GM13976 (cell line): ENCODE measurements around the gene OMG.

Source experiments
- DNase-seq: peaks from one replicate; pipeline ENCODE4 v3.0.0; 2012; ENCODE audit warnings: low spot score
- in situ Hi-C: fragments of 300-500 bp; cut with MboI; formaldehyde crosslinking; loops from one replicate; pipeline ENCODE4 v1.12.0; 2022; ENCODE audit warnings: low sequenced_read_pairs, mixed read lengths, inconsistent platforms; ENCODE audit not compliant: unreplicated experiment
- TF ChIP-seq, protein P1 (sequence below): IDR thresholded peaks from 2 replicates; pipeline ENCODE4 v1.5.1; 2012; ENCODE audit warnings: borderline replicate concordance, mild to moderate bottlenecking; ENCODE audit not compliant: insufficient read depth; ENCODE audit errors: extremely low read depth, missing control alignments, control extremely low read depth

The OMG gene

DNA sequence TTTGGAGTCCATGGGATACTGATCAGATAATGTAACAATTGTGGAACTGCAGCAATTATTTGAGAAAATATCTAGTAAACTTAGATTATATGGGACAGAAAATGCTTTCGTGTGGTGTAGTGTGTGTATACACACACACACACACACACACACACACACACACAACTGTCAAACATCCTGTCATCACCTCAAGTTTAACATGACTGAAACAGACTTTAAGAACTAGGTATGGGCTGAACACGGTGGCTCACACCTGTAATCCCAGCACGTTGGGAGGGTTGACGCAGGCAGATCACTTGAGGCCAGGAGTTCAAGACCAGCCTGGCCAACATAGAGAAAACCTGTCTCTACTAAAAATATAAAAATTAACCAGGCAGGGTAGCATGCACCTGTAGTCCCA lies 24.9 kb upstream of the OMG start:
- no peak for DNase-seq
- in situ Hi-C loops, result no loop called here
- TF ChIP-seq, protein P1, sequence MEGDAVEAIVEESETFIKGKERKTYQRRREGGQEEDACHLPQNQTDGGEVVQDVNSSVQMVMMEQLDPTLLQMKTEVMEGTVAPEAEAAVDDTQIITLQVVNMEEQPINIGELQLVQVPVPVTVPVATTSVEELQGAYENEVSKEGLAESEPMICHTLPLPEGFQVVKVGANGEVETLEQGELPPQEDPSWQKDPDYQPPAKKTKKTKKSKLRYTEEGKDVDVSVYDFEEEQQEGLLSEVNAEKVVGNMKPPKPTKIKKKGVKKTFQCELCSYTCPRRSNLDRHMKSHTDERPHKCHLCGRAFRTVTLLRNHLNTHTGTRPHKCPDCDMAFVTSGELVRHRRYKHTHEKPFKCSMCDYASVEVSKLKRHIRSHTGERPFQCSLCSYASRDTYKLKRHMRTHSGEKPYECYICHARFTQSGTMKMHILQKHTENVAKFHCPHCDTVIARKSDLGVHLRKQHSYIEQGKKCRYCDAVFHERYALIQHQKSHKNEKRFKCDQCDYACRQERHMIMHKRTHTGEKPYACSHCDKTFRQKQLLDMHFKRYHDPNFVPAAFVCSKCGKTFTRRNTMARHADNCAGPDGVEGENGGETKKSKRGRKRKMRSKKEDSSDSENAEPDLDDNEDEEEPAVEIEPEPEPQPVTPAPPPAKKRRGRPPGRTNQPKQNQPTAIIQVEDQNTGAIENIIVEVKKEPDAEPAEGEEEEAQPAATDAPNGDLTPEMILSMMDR, result no peak

DNA sequence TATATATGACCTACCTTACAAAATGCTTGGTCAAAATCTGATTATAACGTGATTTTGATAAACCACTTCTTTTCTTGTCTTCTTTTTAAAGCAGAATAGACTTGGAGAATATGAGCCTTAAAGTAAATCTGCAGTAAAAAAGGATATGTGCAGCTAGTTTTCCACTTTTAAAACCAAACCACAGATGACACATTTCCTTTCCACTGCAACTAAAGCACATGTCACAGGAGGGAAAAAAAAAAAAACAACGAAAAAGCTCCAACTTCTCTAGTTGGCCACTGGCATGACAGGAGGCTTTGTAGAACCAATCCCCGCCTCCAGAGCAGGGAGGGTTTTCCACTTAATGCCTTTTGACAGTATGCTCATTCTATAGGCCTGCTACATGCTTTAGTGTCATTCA lies 24.4 kb upstream of the OMG start, which contains the start of gene EVI2A:
Gene EVI2A (minus strand): TSS at position 142 of the 400 bp plus-strand sequence. CDS start 2,609 bp downstream, outside the sequence.
- in situ Hi-C loops, result no loop called here
- DNase-seq, result peak; percentile 58
- TF ChIP-seq, protein P1, result no peak

DNA sequence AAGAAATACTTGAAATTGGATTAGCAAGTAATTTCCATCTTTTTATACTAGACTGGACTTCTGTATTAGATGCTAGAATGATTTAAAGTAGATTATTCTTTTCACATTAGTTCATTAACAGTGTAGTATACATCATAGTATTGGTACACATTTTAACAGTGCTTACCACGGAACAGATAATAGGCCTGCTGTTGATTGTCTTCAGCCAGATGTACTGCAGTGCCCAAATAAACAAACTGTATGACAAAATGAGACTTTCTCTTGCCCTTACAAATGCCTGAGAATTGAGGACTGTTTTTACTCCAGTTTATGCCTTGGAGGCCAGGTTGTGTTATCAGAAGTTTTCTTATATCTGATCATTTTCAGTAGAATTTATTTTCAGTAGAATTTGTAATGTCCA lies 23.8 kb upstream of the OMG start:
- no peak for DNase-seq
- TF ChIP-seq, protein P1, result no peak
- in situ Hi-C loops, result no loop called here

DNA sequence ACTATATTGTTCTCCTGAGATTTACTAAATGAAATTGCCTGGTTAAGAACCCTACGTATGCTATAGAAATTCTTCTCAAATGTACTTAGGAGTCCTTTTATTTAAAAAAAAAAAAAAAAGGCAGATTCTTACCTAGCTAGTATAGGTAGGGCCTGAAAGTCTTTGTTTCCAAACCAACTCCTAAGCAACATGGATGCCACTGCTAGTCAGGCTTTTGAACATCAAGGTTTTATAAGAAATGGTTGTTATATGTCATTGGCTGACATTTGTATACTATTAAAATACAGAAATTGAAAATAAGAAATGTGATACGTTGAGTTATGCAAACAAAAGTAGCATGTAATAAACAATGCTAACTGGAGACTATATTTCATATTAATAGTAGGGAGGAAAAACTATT lies 23.2 kb upstream of the OMG start:
- in situ Hi-C loops, result no loop called here
- TF ChIP-seq, protein P1, result no peak
- no peak for DNase-seq

DNA sequence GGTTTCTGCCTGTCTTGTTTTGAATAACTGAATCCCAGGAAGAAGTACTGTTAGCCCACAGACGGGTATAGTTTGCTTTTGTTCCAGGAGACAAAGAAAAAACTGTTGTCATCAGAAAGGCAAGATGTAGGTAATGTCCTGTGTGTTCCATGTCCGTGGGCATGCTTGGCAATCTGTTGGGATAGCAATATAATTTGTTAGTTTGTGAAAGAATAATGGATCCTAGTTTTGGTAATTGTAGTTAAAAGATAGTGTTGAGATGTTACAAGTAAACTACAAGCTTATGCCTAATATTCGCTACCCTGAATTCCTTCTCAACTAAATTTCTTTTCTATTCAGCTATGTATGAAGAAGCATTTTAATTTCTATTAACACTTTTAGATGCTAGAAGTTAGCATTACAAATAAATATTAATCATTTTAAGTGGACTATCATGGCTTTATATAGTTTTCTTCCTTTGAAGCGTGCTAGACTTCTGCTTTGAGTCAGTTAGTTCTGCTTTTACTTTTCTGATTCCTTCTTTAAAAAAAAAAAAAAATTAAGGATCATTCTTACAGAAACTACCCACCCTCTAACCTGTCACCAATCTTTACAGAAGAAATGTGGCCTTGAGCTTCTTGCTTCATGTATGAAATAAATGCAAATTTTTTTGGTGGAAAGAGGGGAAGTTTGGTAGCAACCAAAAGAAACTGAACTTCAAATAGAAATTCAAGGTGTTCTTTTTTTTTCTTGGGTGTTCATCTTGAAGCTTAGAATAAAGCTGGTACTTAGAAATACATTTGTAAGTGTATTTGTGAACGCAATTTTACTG lies 22.0 kb upstream of the OMG start:
- no peak for DNase-seq
- in situ Hi-C loops, result no loop called here
- TF ChIP-seq, protein P1, result no peak

DNA sequence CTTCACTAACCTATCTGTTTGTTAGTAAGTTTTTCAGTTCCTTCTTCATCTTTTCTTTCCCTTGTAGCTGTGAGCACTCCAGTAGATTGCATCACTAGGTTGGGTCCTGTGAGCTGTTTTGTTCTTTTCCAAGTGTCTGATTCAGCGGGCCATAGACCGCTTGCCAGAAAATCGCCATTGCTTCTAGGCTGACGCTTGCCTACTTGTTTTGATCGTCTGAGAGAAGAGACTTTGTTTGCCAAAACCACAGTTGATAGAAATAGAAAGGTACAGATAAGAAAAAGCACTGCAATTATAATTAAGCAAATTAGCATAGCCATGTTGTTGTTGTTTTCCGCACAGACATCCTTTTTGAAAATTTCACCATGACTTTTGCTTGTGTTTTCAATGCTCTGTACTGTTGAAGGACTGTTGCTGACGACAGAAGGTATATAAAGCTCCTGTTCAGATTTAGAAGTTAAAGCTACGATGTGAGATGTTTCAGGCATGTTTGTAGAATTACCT lies 21.3 kb upstream of the OMG start:
- no peak for DNase-seq
- TF ChIP-seq, protein P1, result no peak
- in situ Hi-C loops, result no loop called here

DNA sequence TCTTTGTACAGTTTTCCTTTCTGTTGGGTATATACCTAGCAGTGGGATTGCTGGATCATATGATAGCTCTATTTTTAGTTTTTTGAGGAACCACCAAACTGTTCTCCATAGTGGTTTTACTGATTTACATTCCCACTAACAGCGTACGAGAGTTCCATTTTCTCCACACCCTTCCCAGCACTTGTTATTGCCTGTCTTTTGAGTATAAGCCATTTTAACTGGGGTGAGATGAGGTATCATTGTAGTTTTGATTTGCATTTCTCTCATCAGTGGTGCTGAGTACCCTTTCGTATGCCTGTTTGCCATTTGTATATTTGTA lies 17.7 kb upstream of the OMG start:
- TF ChIP-seq, protein P1, result no peak
- in situ Hi-C loops, result no loop called here
- no peak for DNase-seq
